Kidney capillary endothelial cell (primary cell): ENCODE results near the gene SPPL2A.
"Not testable (repeated sequence)": the region's sequence is repeated elsewhere in the genome, so short reads cannot be mapped to it uniquely, and the experiment has no call there.

ENCODE experiments used
- DNase-seq: peaks from one replicate; pipeline ENCODE4 v3.0.0-alpha.2; 2018; ENCODE audit warnings: low spot score

The SPPL2A gene

GRCh38 chr15:50765195-50765967 lies at the start of gene SPPL2A:
SPPL2A (minus strand) TSS chr15:50765706; CDS start chr15:50765533, 173 bp downstream.
- peak; percentile 61 for DNase-seq

- DNase-seq, result no peak
Measured at GRCh38 chr15:50814634-50815033, 49.1 kb upstream of the SPPL2A start.

GRCh38 chr15:50813865-50814264 lies 48.4 kb upstream of the SPPL2A start:
- no peak for DNase-seq

- DNase-seq, result no peak
Measured at GRCh38 chr15:50813089-50813488, 47.6 kb upstream of the SPPL2A start.

GRCh38 chr15:50812181-50812506 lies 46.6 kb upstream of the SPPL2A start:
- not testable (repeated sequence) for DNase-seq

- DNase-seq, result not testable (repeated sequence)
Measured at GRCh38 chr15:50811461-50812180, 46.1 kb upstream of the SPPL2A start.

GRCh38 chr15:50810128-50810527 lies 44.6 kb upstream of the SPPL2A start:
- DNase-seq, result no peak

- DNase-seq, result no peak
Measured at GRCh38 chr15:50808728-50809127, 43.2 kb upstream of the SPPL2A start.

- DNase-seq, result no peak
Measured at GRCh38 chr15:50803479-50804180, 38.1 kb upstream of the SPPL2A start.

GRCh38 chr15:50800715-50801114 lies 35.2 kb upstream of the SPPL2A start:
- no peak for DNase-seq

GRCh38 chr15:50798684-50799083 lies 33.2 kb upstream of the SPPL2A start:
- peak; percentile 22 for DNase-seq

GRCh38 chr15:50797926-50798325 lies 32.4 kb upstream of the SPPL2A start:
- DNase-seq, result no peak

GRCh38 chr15:50791486-50791885 lies 26.0 kb upstream of the SPPL2A start:
- no peak for DNase-seq

- DNase-seq, result no peak
Measured at GRCh38 chr15:50790778-50791453, 25.4 kb upstream of the SPPL2A start.

- no peak for DNase-seq
Measured at GRCh38 chr15:50786871-50787270, 21.4 kb upstream of the SPPL2A start.

- DNase-seq, result no peak
Measured at GRCh38 chr15:50786438-50786837, 20.9 kb upstream of the SPPL2A start.

GRCh38 chr15:50783895-50784294 lies 18.4 kb upstream of the SPPL2A start:
- no peak for DNase-seq

- DNase-seq, result no peak
Measured at GRCh38 chr15:50783411-50783810, 17.9 kb upstream of the SPPL2A start.

GRCh38 chr15:50778086-50778485 lies 12.6 kb upstream of the SPPL2A start:
- DNase-seq, result no peak

- no peak for DNase-seq
Measured at GRCh38 chr15:50777042-50777441, 11.5 kb upstream of the SPPL2A start.

GRCh38 chr15:50774450-50774849 lies 8.9 kb upstream of the SPPL2A start:
- DNase-seq, result no peak

- no peak for DNase-seq
Measured at GRCh38 chr15:50773389-50773788, 7.9 kb upstream of the SPPL2A start.
